VCaP (cell line): ENCODE measurements around the gene C1QTNF1.
A peak's percentile ranks its signal among the peaks of the same experiment; 100 is the strongest.

Experiments used
- H3K27ac ChIP-seq: fragments of 450-650 bp; 2 replicates; pipeline ENCODE4 v1.5.1; 2017
- TF ChIP-seq, protein P1 (sequence below): fragments of 450-650 bp; conservative IDR thresholded peaks from 2 replicates; pipeline ENCODE4 v1.5.1; 2017; ENCODE audit warnings: mild to moderate bottlenecking, moderate library complexity

The C1QTNF1 gene

DNA sequence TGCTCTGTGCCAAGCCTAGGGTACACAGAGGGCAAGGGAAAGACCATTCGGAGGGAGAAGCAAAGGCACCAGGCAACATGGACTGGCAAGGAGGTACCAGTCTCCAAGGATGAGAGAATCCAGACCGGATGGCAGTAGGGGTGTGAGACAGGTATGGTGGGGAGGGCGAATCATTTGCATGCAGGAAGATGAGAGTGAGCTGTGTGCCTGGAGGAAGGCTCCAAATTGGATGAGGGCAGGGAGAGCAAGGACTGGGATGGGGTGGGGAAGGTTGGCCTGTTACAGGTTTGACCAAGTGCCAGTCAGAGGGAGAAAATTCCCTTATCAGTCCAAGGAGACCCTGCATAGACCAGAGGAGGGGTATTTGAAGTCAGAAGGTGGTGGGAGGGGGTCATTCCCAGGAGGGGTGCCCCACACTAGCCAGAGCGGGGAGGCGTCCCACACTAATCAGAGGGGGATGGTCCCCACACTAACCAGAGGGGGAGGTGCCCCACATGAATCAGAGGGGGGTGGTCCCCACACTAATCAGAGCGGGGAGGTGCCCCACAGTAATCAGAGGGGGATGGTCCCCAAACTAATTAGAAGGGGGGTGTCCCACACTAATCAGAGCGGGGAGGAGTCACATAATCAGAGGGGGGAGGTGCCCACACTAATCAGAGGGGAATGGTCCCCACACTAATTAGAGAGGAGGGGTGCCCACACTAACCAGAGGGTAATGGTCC is 15.1 kb upstream of the C1QTNF1 start:
- TF ChIP-seq, protein P1, sequence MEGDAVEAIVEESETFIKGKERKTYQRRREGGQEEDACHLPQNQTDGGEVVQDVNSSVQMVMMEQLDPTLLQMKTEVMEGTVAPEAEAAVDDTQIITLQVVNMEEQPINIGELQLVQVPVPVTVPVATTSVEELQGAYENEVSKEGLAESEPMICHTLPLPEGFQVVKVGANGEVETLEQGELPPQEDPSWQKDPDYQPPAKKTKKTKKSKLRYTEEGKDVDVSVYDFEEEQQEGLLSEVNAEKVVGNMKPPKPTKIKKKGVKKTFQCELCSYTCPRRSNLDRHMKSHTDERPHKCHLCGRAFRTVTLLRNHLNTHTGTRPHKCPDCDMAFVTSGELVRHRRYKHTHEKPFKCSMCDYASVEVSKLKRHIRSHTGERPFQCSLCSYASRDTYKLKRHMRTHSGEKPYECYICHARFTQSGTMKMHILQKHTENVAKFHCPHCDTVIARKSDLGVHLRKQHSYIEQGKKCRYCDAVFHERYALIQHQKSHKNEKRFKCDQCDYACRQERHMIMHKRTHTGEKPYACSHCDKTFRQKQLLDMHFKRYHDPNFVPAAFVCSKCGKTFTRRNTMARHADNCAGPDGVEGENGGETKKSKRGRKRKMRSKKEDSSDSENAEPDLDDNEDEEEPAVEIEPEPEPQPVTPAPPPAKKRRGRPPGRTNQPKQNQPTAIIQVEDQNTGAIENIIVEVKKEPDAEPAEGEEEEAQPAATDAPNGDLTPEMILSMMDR, result no peak
- H3K27ac ChIP-seq, result peak overlapping the region; percentile 100

DNA sequence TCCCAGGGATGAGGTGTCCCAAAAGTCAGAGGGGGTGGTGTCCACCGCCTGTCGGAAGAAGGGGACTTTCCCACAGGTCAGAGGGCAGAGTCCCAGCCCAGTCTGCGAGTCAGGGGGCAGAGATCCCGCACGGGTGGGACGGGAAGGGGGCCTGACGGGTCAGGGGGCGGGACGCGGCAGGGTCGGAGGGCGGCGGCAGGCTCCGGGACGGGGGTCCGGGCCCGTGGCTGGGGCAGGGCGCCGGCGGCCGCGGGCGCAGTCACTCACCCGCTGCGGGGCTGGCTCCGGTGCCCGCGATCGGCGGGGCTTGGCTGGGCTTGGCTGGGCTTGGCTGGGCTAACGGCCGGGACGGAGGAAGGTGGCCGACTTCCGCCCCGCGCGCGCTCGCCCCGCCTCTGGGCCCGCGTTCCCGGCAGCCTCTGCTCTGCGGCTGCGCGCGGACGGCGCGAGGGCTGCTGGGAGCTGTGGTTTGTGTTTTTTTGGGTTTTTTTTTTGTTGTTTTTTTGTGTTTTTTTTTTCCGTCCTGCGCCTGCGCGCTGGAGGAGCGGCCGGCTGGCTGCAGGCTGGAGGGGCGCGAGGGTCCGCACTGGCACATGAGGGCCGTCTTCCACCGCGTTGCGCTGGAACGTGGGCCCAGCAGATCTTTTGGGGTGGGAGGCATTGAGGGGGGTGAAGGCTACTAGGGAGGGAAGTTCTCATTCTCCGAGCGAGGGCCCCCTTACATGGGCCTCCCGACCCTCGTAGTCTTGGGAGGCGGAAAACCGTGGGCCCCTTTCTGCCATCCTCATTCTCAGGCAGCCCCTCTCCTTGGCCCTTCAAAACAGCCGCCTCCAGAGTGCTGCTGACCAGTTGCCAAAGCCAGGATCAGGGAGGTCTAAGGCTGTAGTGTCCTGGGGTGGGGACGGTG is 14.3 kb upstream of the C1QTNF1 start, which contains the start of gene CANT1:
TSS of gene CANT1 (minus strand) at position 368 of the 907 bp plus-strand sequence. CDS start 12,142 bp downstream, outside the sequence.
- TF ChIP-seq, protein P1, result no peak
- H3K27ac ChIP-seq, result peak within 1 kb of the TSS; percentile 100

DNA sequence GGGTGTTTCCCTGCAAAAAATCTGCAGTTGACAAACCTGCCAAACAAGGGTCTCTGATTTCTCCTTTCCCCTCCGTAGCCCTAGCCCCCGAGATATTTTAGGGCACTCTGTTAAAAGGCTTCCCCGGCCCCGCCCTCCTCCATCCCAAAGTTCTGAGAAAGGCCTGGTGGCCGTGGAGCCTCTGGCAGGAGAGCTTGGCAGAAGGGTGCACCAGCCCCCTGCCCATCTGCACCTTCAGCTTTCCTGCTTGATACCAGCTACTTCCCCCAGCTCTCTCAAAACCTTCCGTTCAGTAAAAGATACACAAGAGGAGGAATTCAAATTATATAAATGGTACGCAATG is 13.7 kb upstream of the C1QTNF1 start:
- TF ChIP-seq, protein P1, result no peak
- peak overlapping the region; percentile 100 for H3K27ac ChIP-seq

DNA sequence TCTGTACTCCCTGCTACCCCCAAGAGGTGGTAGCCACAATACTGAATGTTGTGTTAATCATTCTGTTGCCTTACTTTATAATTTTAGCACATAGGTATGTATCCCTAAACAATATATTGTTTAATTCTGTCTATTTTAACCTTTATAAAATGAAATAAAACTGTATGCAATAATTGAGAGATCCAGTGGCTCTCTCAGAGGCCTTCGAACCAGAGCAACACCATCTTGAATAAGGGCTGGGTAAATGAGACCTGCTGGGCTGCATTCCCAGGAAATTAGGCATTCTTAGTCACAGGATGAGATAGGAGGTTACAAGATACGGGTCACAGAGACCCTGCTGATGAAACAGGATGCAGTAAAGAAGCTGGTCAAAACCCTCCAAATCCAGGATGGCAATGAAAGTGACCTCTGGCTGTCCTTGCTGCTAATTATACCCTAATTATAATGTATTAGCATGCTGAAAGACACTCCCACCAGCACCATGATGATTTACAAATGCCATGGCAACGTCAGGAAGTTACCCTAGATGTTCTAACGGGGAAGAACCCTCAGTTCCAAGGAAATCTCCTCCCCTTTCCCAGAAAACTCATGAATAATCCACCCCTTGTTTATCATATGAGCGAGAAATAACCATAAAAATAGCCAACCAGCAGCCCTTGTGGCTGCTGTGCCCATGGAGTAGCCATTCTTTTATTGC is 12.4 kb upstream of the C1QTNF1 start:
- no peak overlapping the region for H3K27ac ChIP-seq

DNA sequence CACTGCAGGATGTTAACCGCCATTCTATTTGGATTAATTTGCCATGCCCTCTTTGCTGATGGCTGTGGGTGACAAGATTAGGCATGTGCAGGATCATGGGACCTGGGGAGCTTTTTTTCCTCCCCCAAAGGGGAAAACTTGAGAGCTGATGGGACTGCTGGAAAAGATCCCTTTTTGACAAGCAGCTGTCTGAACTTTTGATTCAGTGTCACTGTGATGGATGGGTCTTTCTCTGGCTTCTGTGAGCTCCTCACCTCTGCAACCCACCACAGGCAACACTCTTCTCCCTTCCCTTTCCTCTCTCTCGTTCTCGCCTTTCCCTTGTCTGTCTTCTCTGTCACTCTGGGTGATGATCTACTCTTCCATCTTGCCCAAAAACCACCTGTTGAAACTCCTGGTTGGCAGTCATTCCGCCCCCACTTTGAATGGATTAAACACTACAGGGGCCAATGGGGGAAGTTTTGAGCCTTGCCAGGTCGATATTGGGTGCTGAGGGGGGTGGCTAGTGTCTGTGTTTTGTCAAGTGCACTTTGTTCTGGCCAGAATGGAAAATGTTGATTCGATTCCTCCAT is 11.3 kb upstream of the C1QTNF1 start:
- TF ChIP-seq, protein P1, result no peak
- H3K27ac ChIP-seq, result no peak overlapping the region

More for the DNA sequence above, 12.4 kb upstream of the C1QTNF1 start:
- TF ChIP-seq, protein P1, result no peak

DNA sequence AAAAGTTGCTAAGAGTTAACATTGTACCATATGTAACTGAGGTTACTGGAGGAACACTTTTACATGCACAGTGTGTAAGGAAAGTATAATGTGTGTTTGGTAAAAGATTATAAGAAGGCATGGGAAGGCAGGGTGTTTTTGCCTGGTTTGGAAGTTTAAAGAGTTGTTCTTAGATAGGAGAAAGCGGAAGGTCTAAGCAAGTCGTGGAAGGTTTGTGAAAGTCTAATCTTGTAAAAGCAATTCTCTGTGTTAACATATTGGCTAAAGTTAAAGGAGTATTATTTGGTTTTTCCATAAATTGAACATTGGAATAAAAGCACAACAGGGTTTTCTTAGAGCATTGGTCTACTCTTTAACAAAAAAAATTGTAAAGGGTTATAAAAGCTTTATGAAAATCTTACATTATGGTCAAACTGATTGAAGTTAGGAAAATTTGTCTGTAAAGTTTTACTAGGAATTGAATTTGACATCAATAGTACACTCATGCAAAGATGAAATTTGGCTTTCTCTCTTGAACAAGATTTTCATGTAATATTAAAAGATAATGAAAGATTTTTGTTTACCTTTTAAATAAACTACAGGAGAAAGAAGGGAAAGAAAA is 9.7 kb upstream of the C1QTNF1 start:
- TF ChIP-seq, protein P1, result no peak
- H3K27ac ChIP-seq, result no peak overlapping the region
